ES-I3 (cell line): ENCODE measurements around the gene SPRYD3.

Experiments used
- H3K36me3 ChIP-seq: 2 replicates; pipeline ENCODE4 v1.6.1; 2013; ENCODE audit warnings: mild to moderate bottlenecking, low read length, control low read depth, moderate library complexity; ENCODE audit not compliant: insufficient read depth
- H3K4me1 ChIP-seq: 2 replicates; pipeline ENCODE4 v1.6.1; 2013; ENCODE audit warnings: mild to moderate bottlenecking, control low read depth, low read length; ENCODE audit not compliant: insufficient read depth
- H3K9ac ChIP-seq: 2 replicates; pipeline ENCODE4 v1.6.1; 2013; ENCODE audit warnings: low read depth, mild to moderate bottlenecking, low read length, moderate library complexity
- H3K9me3 ChIP-seq: 2 replicates; pipeline ENCODE4 v1.6.1; 2013; ENCODE audit warnings: mild to moderate bottlenecking, low read length, moderate library complexity; ENCODE audit not compliant: control insufficient read depth, insufficient read depth

Gene SPRYD3

GRCh38 chr12:53107122-53107521, 27.9 kb upstream of the SPRYD3 start:
- Histone ChIP-seq H3K36me3 (no peaks in the 10 kb centered on the region), H3K9me3 (peaks cover 5% of the 10 kb centered on the region; the same call in 1 of the 2 replicates), H3K4me1 (no peaks in the 10 kb centered on the region; the same call in 1 of the 2 replicates), H3K9ac (no peak overlapping the region)

GRCh38 chr12:53105712-53106439, 26.7 kb upstream of the SPRYD3 start:
- H3K36me3 ChIP-seq = no peaks in the 10 kb centered on the region
- no peak overlapping the region for H3K9ac ChIP-seq
- H3K4me1 ChIP-seq = no peaks in the 10 kb centered on the region; the same call in 1 of the 2 replicates
- H3K9me3 ChIP-seq = peaks cover 5% of the 10 kb centered on the region; the same call in 1 of the 2 replicates

GRCh38 chr12:53105256-53105655, 26.1 kb upstream of the SPRYD3 start:
- no peaks in the 10 kb centered on the region for H3K36me3 ChIP-seq
- no peaks in the 10 kb centered on the region; the same call in 1 of the 2 replicates for H3K4me1 ChIP-seq
- no peak overlapping the region for H3K9ac ChIP-seq
- 0 out of 2 replicates have a peak, but pooled peaks cover 3% of the 10 kb centered on the region for H3K9me3 ChIP-seq

GRCh38 chr12:53103860-53104305, 24.7 kb upstream of the SPRYD3 start:
- Histone ChIP-seq H3K9ac (no peak overlapping the region), H3K36me3 (no peaks in the 10 kb centered on the region), H3K9me3 (no peaks in the 10 kb centered on the region), H3K4me1 (peaks cover 4% of the 10 kb centered on the region)

- Histone ChIP-seq H3K4me1 (peaks cover 10% of the 10 kb centered on the region), H3K36me3 (no peaks in the 10 kb centered on the region), H3K9me3 (no peaks in the 10 kb centered on the region), H3K9ac (no peak within 1 kb of the TSS)
Measured at GRCh38 chr12:53102883-53103807, 24.0 kb upstream of the SPRYD3 start, which contains the start of gene SOAT2. Gene SOAT2, plus strand, starts transcription at chr12:53103486. Its CDS starts 92 bp downstream, at chr12:53103578.

- no peaks in the 10 kb centered on the region for H3K36me3 ChIP-seq
- peaks cover 10% of the 10 kb centered on the region for H3K4me1 ChIP-seq
- H3K9me3 ChIP-seq = no peaks in the 10 kb centered on the region
- H3K9ac ChIP-seq = no peak overlapping the region
Measured at GRCh38 chr12:53101931-53102781, 23.0 kb upstream of the SPRYD3 start.

- H3K9ac ChIP-seq = no peak overlapping the region
- H3K36me3 ChIP-seq = no peaks in the 10 kb centered on the region
- H3K4me1 ChIP-seq = peaks cover 11% of the 10 kb centered on the region
- H3K9me3 ChIP-seq = no peaks in the 10 kb centered on the region
Measured at GRCh38 chr12:53101266-53101665, 22.1 kb upstream of the SPRYD3 start.

- no peaks in the 10 kb centered on the region for H3K36me3 ChIP-seq
- H3K4me1 ChIP-seq = peaks cover 16% of the 10 kb centered on the region
- no peak overlapping the region for H3K9ac ChIP-seq
- no peaks in the 10 kb centered on the region for H3K9me3 ChIP-seq
Measured at GRCh38 chr12:53100466-53101151, 21.4 kb upstream of the SPRYD3 start.

GRCh38 chr12:53099071-53099882, 20.1 kb upstream of the SPRYD3 start:
- Histone ChIP-seq H3K4me1 (peaks cover 17% of the 10 kb centered on the region), H3K9ac (peak overlapping the region; percentile 53; the same call in 1 of the 2 replicates), H3K9me3 (no peaks in the 10 kb centered on the region), H3K36me3 (no peaks in the 10 kb centered on the region)

GRCh38 chr12:53098354-53098981, 19.3 kb upstream of the SPRYD3 start:
- Histone ChIP-seq H3K4me1 (peaks cover 19% of the 10 kb centered on the region), H3K36me3 (no peaks in the 10 kb centered on the region), H3K9ac (peak overlapping the region; percentile 53), H3K9me3 (no peaks in the 10 kb centered on the region)

- H3K36me3 ChIP-seq = no peaks in the 10 kb centered on the region
- peaks cover 19% of the 10 kb centered on the region for H3K4me1 ChIP-seq
- H3K9ac ChIP-seq = peak within 1 kb of the TSS; percentile 53
- no peaks in the 10 kb centered on the region for H3K9me3 ChIP-seq
Measured at GRCh38 chr12:53097564-53098353, 18.6 kb upstream of the SPRYD3 start, which contains the start of gene IGFBP6. Gene IGFBP6, plus strand, starts transcription at chr12:53097667. Its CDS starts 51 bp downstream, at chr12:53097718.

- H3K4me1 ChIP-seq = peaks cover 19% of the 10 kb centered on the region
- peak overlapping the region; percentile 53; the same call in 1 of the 2 replicates for H3K9ac ChIP-seq
- no peaks in the 10 kb centered on the region for H3K36me3 ChIP-seq
- H3K9me3 ChIP-seq = no peaks in the 10 kb centered on the region
Measured at GRCh38 chr12:53097207-53097563, 18.0 kb upstream of the SPRYD3 start.
